Neural cell (in vitro differentiated cells): ENCODE results near the gene ACOT6. TPM values are rescaled to one million over a fixed set of nuclear protein-coding genes. Genes with fewer than 3 reads are reported as not detected.

Experiments used
- H2AFZ ChIP-seq: fragments of 200-600, 300-800 bp; sonication (generic), shearing (Covaris generic); 2 replicates; pipeline ENCODE4 v1.6.0; 2014; ENCODE audit warnings: low read depth, mild to moderate bottlenecking, antibody characterized with exemption, low read length, moderate library complexity
- H3F3A ChIP-seq: fragments of 200-600 bp; shearing (Covaris generic); 2 replicates; pipeline ENCODE4 v1.6.1; 2016; ENCODE audit warnings: mild to moderate bottlenecking, moderate library complexity, mixed read lengths, antibody characterized with exemption, low read length; ENCODE audit not compliant: insufficient read depth, poor library complexity, severe bottlenecking
- H3K27ac ChIP-seq: fragments of 200-600, 300-800 bp; sonication (generic), shearing (Covaris generic); 2 replicates; pipeline ENCODE4 v1.5.1; 2014; ENCODE audit warnings: mild to moderate bottlenecking, low read length, moderate library complexity
- H3K27me3 ChIP-seq: fragments of 300-800, 200-600 bp; sonication (generic), shearing (Covaris generic); 2 replicates; pipeline ENCODE4 v1.6.0; 2014; ENCODE audit warnings: mild to moderate bottlenecking, low read depth, low read length, moderate library complexity; ENCODE audit not compliant: insufficient read depth
- H3K36me3 ChIP-seq: fragments of 300-800, 200-600 bp; sonication (generic), shearing (Covaris generic); 2 replicates; pipeline ENCODE4 v1.5.1; 2014; ENCODE audit warnings: mild to moderate bottlenecking, antibody characterized with exemption, low read length, moderate library complexity; ENCODE audit not compliant: insufficient read depth
- H3K4me2 ChIP-seq: fragments of 300-800, 200-600 bp; sonication (generic), shearing (Covaris generic); 2 replicates; pipeline ENCODE4 v1.6.0; 2014; ENCODE audit warnings: mild to moderate bottlenecking, low read length
- H3K4me3 ChIP-seq: fragments of 300-800, 200-600 bp; sonication (generic), shearing (Covaris generic); 2 replicates; pipeline ENCODE4 v1.5.1; 2014; ENCODE audit warnings: mild to moderate bottlenecking, low read length, moderate library complexity
- H3K79me2 ChIP-seq: fragments of 200-600 bp; shearing (Covaris generic); replicated peaks from 2 replicates; pipeline ENCODE4 v1.6.0; 2014; ENCODE audit warnings: mild to moderate bottlenecking, low read length, moderate library complexity; ENCODE audit not compliant: insufficient read depth
- H3K9ac ChIP-seq: fragments of 300-800, 200-600 bp; sonication (generic), shearing (Covaris generic); 2 replicates; pipeline ENCODE4 v1.6.1; 2016; ENCODE audit warnings: mild to moderate bottlenecking, low read length, mixed read lengths
- H3K9me2 ChIP-seq: fragments of 200-600 bp; shearing (Covaris generic); 2 replicates; pipeline ENCODE4 v1.6.1; 2016; ENCODE audit warnings: mild to moderate bottlenecking, low read length, mixed read lengths; ENCODE audit not compliant: insufficient read depth
- H3K9me3 ChIP-seq: fragments of 200-600, 300-800 bp; sonication (generic), shearing (Covaris generic); 2 replicates; pipeline ENCODE4 v1.6.1; 2016; ENCODE audit warnings: mild to moderate bottlenecking, mixed run types, low read length, moderate library complexity, mixed read lengths
- H4K20me1 ChIP-seq: fragments of 200-600 bp; shearing (Covaris generic); 2 replicates; pipeline ENCODE4 v1.6.1; 2016; ENCODE audit warnings: mild to moderate bottlenecking, mixed run types; ENCODE audit not compliant: insufficient read depth
- EP300 ChIP-seq: fragments of 450-650 bp; conservative IDR thresholded peaks from 2 replicates; pipeline ENCODE4 v1.6.1; 2014; ENCODE audit warnings: antibody characterized with exemption, mild to moderate bottlenecking, moderate library complexity; ENCODE audit not compliant: poor library complexity, severe bottlenecking
- EZH2 ChIP-seq: fragments of 200-600, 300-800 bp; shearing (Covaris generic), sonication (generic); IDR thresholded peaks from 2 replicates; pipeline ENCODE4 v1.6.1; 2014; ENCODE audit warnings: antibody characterized with exemption, low read length, borderline replicate concordance, mild to moderate bottlenecking; ENCODE audit not compliant: insufficient read depth, poor library complexity, severe bottlenecking
- MXI1 ChIP-seq: fragments of 450-650 bp; conservative IDR thresholded peaks from 2 replicates; pipeline ENCODE4 v1.6.1; 2014; ENCODE audit warnings: antibody characterized with exemption, mild to moderate bottlenecking; ENCODE audit not compliant: poor library complexity, severe bottlenecking
- POLR2AphosphoS5 ChIP-seq: IDR thresholded peaks from 2 replicates; pipeline ENCODE4 v1.6.1; 2012
- RAD21 ChIP-seq: fragments of 450-650 bp; conservative IDR thresholded peaks from 2 replicates; pipeline ENCODE4 v1.6.1; 2014; ENCODE audit warnings: antibody characterized with exemption, mild to moderate bottlenecking, moderate library complexity
- SMC3 ChIP-seq: fragments of 450-650 bp; conservative IDR thresholded peaks from 2 replicates; pipeline ENCODE4 v1.6.1; 2014; ENCODE audit warnings: antibody characterized with exemption, mild to moderate bottlenecking, moderate library complexity; ENCODE audit not compliant: poor library complexity
- TAF1 ChIP-seq: IDR thresholded peaks from 2 replicates; pipeline ENCODE4 v1.6.1; 2012; ENCODE audit warnings: low read depth
- polyA plus RNA-seq: library from polyadenylated mRNA; depleted of rRNA; stranded (reverse); fragments of >200 nt; gene quantifications from 2 replicates; pipeline ENCODE4 v1.2.3, GENCODE V29; 2014
- TF ChIP-seq, protein P1 (sequence below): IDR thresholded peaks from 2 replicates; pipeline ENCODE4 v1.6.1; 2012; ENCODE audit warnings: borderline replicate concordance
- TF ChIP-seq, protein P2 (sequence below): fragments of 450-650 bp; IDR thresholded peaks from 2 replicates; pipeline ENCODE4 v1.5.1; 2014; ENCODE audit warnings: antibody characterized with exemption, mild to moderate bottlenecking, moderate library complexity; ENCODE audit not compliant: poor library complexity, severe bottlenecking

Gene ACOT6
- polyA plus RNA-seq, 1 donor from 2014 or later, result not detected

DNA sequence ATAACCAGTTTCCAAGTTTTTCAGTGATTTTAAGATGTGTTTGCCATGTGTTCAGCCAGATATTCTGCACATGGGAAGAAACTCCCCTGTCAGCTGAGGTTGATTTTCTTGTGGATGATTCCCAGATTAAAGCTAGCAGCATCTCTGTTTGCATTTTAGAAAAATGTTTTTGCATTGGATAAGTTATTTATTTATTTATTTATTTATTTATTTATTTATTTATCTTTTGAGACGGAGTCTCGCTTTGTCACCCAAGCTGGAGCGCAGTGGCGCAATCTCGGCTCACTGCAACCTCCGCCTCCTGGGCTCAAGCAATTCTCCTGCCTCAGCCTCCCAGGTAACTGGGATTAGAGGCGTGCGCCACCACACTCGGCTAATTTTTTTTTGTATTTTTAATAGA, 17.8 kb upstream of the ACOT6 start:
- H2AFZ ChIP-seq, result no peak overlapping the region
- H3K36me3 ChIP-seq, result no peaks in the 10 kb centered on the region
- no peak overlapping the region for H3K4me2 ChIP-seq
- no peaks in the 10 kb centered on the region for H3K79me2 ChIP-seq
- H3K9me3 ChIP-seq, result no peaks in the 10 kb centered on the region
- H3K27ac ChIP-seq, result no peak overlapping the region
- H3K4me3 ChIP-seq, result no peak overlapping the region
- H3K27me3 ChIP-seq, result peaks cover 20% of the 10 kb centered on the region
- no peaks in the 10 kb centered on the region for H3F3A ChIP-seq
- H4K20me1 ChIP-seq, result no peaks in the 10 kb centered on the region
- H3K9ac ChIP-seq, result no peak overlapping the region
- no peaks in the 10 kb centered on the region for H3K9me2 ChIP-seq
- TF ChIP-seq POLR2AphosphoS5, result no peak

DNA sequence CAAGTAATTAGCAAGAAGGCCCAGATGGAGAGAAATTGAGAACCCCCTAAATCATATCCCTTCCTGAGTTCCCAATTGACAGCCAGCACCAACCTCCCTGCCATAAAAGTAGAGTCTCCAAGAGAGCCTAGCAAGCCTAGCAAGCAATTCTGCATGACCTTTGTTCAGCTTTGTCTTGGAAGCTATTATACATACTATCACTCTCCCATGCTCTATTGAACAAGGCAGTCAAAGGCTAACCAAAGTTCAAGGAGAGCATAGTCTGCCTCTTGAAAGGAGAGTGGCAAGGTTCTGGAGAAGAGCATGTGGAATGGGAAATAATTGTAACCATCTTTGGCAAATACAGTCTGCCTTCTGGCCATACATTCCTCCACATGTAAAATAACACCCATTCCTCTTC, 12.8 kb upstream of the ACOT6 start:
- Histone ChIP-seq H3K27me3 (no peaks in the 10 kb centered on the region), H3K9ac (no peak overlapping the region), H3K9me2 (no peaks in the 10 kb centered on the region), H2AFZ (no peak overlapping the region), H3K4me2 (no peak overlapping the region), H3F3A (no peaks in the 10 kb centered on the region), H4K20me1 (no peaks in the 10 kb centered on the region), H3K36me3 (no peaks in the 10 kb centered on the region), H3K27ac (no peak overlapping the region), H3K4me3 (no peak overlapping the region), H3K79me2 (no peaks in the 10 kb centered on the region), H3K9me3 (no peaks in the 10 kb centered on the region)
- TF ChIP-seq SMC3, result no peak
- TF ChIP-seq MXI1, result no peak
- TF ChIP-seq EP300, result no peak
- TF ChIP-seq, protein P1, sequence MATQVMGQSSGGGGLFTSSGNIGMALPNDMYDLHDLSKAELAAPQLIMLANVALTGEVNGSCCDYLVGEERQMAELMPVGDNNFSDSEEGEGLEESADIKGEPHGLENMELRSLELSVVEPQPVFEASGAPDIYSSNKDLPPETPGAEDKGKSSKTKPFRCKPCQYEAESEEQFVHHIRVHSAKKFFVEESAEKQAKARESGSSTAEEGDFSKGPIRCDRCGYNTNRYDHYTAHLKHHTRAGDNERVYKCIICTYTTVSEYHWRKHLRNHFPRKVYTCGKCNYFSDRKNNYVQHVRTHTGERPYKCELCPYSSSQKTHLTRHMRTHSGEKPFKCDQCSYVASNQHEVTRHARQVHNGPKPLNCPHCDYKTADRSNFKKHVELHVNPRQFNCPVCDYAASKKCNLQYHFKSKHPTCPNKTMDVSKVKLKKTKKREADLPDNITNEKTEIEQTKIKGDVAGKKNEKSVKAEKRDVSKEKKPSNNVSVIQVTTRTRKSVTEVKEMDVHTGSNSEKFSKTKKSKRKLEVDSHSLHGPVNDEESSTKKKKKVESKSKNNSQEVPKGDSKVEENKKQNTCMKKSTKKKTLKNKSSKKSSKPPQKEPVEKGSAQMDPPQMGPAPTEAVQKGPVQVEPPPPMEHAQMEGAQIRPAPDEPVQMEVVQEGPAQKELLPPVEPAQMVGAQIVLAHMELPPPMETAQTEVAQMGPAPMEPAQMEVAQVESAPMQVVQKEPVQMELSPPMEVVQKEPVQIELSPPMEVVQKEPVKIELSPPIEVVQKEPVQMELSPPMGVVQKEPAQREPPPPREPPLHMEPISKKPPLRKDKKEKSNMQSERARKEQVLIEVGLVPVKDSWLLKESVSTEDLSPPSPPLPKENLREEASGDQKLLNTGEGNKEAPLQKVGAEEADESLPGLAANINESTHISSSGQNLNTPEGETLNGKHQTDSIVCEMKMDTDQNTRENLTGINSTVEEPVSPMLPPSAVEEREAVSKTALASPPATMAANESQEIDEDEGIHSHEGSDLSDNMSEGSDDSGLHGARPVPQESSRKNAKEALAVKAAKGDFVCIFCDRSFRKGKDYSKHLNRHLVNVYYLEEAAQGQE, result no peak
- TF ChIP-seq TAF1, result no peak
- no peak for TF ChIP-seq EZH2
- TF ChIP-seq, protein P2, sequence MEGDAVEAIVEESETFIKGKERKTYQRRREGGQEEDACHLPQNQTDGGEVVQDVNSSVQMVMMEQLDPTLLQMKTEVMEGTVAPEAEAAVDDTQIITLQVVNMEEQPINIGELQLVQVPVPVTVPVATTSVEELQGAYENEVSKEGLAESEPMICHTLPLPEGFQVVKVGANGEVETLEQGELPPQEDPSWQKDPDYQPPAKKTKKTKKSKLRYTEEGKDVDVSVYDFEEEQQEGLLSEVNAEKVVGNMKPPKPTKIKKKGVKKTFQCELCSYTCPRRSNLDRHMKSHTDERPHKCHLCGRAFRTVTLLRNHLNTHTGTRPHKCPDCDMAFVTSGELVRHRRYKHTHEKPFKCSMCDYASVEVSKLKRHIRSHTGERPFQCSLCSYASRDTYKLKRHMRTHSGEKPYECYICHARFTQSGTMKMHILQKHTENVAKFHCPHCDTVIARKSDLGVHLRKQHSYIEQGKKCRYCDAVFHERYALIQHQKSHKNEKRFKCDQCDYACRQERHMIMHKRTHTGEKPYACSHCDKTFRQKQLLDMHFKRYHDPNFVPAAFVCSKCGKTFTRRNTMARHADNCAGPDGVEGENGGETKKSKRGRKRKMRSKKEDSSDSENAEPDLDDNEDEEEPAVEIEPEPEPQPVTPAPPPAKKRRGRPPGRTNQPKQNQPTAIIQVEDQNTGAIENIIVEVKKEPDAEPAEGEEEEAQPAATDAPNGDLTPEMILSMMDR, result no peak
- no peak for TF ChIP-seq POLR2AphosphoS5
- no peak for TF ChIP-seq RAD21

DNA sequence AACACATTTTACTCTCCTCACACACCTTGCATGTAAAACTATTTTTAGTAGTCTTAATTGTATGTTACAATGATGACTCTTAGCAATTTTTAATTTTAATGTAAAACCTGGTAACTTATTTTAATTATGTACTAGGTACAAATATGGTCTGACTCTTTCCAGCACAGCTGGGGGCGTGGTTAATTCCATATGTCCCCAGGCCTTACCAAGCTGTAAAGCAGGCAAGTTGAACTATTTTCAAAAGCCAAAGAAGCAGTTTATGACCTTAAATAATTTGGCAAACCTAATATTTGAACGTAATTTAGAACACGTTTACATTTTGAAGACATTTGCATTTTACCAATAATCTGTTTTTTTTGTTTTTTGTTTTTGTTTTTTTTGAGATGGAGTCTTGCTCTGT, 9.3 kb upstream of the ACOT6 start:
- Histone ChIP-seq H3K4me3 (no peak overlapping the region), H3K9ac (no peak overlapping the region)
- no peak for TF ChIP-seq EZH2
- TF ChIP-seq MXI1, result no peak

More for the DNA sequence above, 9.3 kb upstream of the ACOT6 start:
- H2AFZ ChIP-seq, result no peak overlapping the region
- H3K36me3 ChIP-seq, result no peaks in the 10 kb centered on the region
- H3K27me3 ChIP-seq, result no peaks in the 10 kb centered on the region
- H4K20me1 ChIP-seq, result no peaks in the 10 kb centered on the region
- no peaks in the 10 kb centered on the region for H3K79me2 ChIP-seq
- no peaks in the 10 kb centered on the region for H3K9me2 ChIP-seq
- H3F3A ChIP-seq, result no peaks in the 10 kb centered on the region
- no peaks in the 10 kb centered on the region for H3K9me3 ChIP-seq
- no peak overlapping the region for H3K27ac ChIP-seq
- no peak overlapping the region for H3K4me2 ChIP-seq
